Natural killer cell (primary cell): ENCODE data around the gene KYNU. TPM values are rescaled to one million over a fixed set of nuclear protein-coding genes. Genes with fewer than 3 reads are reported as not detected.

Source experiments
- ATAC-seq, 3 donors: fragments of 150-1000 bp in 2 of 3; fragments of 200-7000 bp in 1 of 3; cut with Tn5 transposase; 1 replicate in 1 of 3; 2 replicates in 2 of 3; pipeline ENCODE4 v1.10.0; 2021; ENCODE audit warnings: mild to moderate bottlenecking in 2 of 3, moderate library complexity in 2 of 3
- DNase-seq, 2 donors: peaks; one replicate each; pipeline versions ENCODE4 v3.0.0 to v3.0.0-alpha.2; 2013 to 2021; ENCODE audit warnings: mixed read lengths in 1 of 2
- H3K27ac ChIP-seq: one replicate; pipeline ENCODE4 v1.5.1; 2013; ENCODE audit warnings: mild to moderate bottlenecking, low read length
- H3K27me3 ChIP-seq: one replicate; pipeline ENCODE4 v1.6.1; 2013; ENCODE audit warnings: low read length; ENCODE audit not compliant: control insufficient read depth, insufficient read depth
- H3K36me3 ChIP-seq: one replicate; pipeline ENCODE4 v1.6.1; 2013; ENCODE audit warnings: low read length; ENCODE audit not compliant: control insufficient read depth, insufficient read depth
- H3K4me1 ChIP-seq: one replicate; pipeline ENCODE4 v1.6.1; 2013; ENCODE audit warnings: low read length; ENCODE audit not compliant: control insufficient read depth, insufficient read depth
- H3K4me3 ChIP-seq: one replicate; pipeline ENCODE4 v1.5.1; 2013; ENCODE audit warnings: low read length
- H3K9me3 ChIP-seq: one replicate; pipeline ENCODE4 v1.6.1; 2013; ENCODE audit warnings: low read length; ENCODE audit not compliant: control insufficient read depth, insufficient read depth
- H3K27ac Mint-ChIP-seq, 2 donors: one replicate each; pipeline ENCODE4 v1.8.0; 2022; ENCODE audit warnings: mild to moderate bottlenecking in 2 of 2, mixed read lengths in 2 of 2, moderate library complexity in 1 of 2
- H3K27me3 Mint-ChIP-seq, 2 donors: one replicate each; pipeline ENCODE4 v1.8.0; 2022; ENCODE audit warnings: low read depth in 2 of 2, mixed read lengths in 2 of 2
- H3K36me3 Mint-ChIP-seq: one replicate; pipeline ENCODE4 v1.8.0; 2022; ENCODE audit warnings: mixed read lengths
- H3K4me1 Mint-ChIP-seq, 2 donors: one replicate each; pipeline ENCODE4 v1.8.0; 2022; ENCODE audit warnings: mixed read lengths in 2 of 2
- H3K4me3 Mint-ChIP-seq: one replicate; pipeline ENCODE4 v1.8.0; 2022; ENCODE audit warnings: mild to moderate bottlenecking, moderate library complexity, mixed read lengths
- H3K9me3 Mint-ChIP-seq, 2 donors: one replicate each; pipeline ENCODE4 v1.8.0; 2022; ENCODE audit warnings: mixed read lengths in 2 of 2
- CTCF ChIP-seq: fragments of 200-600 bp; IDR thresholded peaks from one replicate; pipeline ENCODE4 v1.8.0; 2022; ENCODE audit warnings: antibody characterized with exemption
- whole genome bisulfite sequencing: methylation state at CpG from one replicate; pipeline ENCODE4 v1.1.7; 2013; ENCODE audit warnings: missing lambda C conversion rate; ENCODE audit not compliant: insufficient coverage; 5-methylcytosine and 5-hydroxymethylcytosine counted together
- intact Hi-C: fragments of 100-400 bp; cut with micrococcal nuclease; formaldehyde crosslinking; loops from one replicate; pipeline ENCODE4 v1.14.2; 2022
- total RNA-seq, 4 donors: library from RNA; stranded (reverse); fragments of 120-200 nt in 1 of 4; gene quantifications; one replicate each; pipeline versions ENCODE4 v1.2.3 to v1.2.4, GENCODE V29; 2013 to 2022

KYNU gene
- total RNA-seq, 3 donors from 2014 or later (not counting 1 experiment from before 2014, with no cell fraction given) = 0.82 to 3.6 (median 3.3) TPM

DNA sequence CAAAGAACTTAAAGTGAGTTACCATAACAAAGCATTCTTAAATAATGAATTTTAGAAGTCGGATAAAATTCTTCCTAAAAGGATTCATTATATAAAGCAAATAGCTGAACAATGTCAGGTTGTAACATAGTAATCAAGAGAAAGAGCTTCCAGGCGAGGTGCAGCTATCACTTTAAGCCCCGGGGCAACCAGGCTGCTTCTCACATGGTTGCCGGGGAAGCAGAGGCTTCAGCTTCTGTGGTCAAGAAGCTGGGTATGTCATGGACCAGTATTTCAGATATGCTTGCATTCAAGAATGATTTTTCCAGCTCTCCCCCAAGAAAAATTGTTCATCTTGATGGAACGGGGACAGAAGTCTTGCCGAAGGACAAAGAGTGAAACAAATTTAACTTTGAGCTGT is 23.6 kb upstream of the KYNU start:
- Mint-ChIP-seq H3K27me3 (peaks cover 0 to 2% of the 10 kb centered on the region in 2 donors), H3K4me1 (no peaks in the 10 kb centered on the region), H3K4me3 (no peak overlapping the region), H3K27ac (no peak overlapping the region), H3K36me3 (no peaks in the 10 kb centered on the region), H3K9me3 (no peaks in the 10 kb centered on the region)
- intact Hi-C loops = no loop called here
- H3K9me3 ChIP-seq = no peaks in the 10 kb centered on the region
- no peak for DNase-seq
- H3K27ac ChIP-seq = no peak overlapping the region
- no peaks in the 10 kb centered on the region for H3K36me3 ChIP-seq
- TF ChIP-seq CTCF = no peak
- no peaks in the 10 kb centered on the region for H3K27me3 ChIP-seq
- WGBS = 82% methylated on average over 5 of the region's 6 CpGs
- no peaks in the 10 kb centered on the region for H3K4me1 ChIP-seq
- ATAC-seq = no peak
- H3K4me3 ChIP-seq = no peak overlapping the region

- DNase-seq = no peak
- Mint-ChIP-seq H3K4me1 (no peaks in the 10 kb centered on the region), H3K36me3 (no peaks in the 10 kb centered on the region), H3K27ac (no peak overlapping the region), H3K4me3 (no peak overlapping the region), H3K9me3 (no peaks in the 10 kb centered on the region), H3K27me3 (peaks cover 0 to 2% of the 10 kb centered on the region in 2 donors)
- 89% methylated on average over 3 of the region's 5 CpGs for WGBS
- Histone ChIP-seq H3K9me3 (no peaks in the 10 kb centered on the region), H3K36me3 (no peaks in the 10 kb centered on the region), H3K27ac (no peak overlapping the region), H3K27me3 (no peaks in the 10 kb centered on the region), H3K4me3 (no peak overlapping the region), H3K4me1 (no peaks in the 10 kb centered on the region)
- intact Hi-C loops = no loop called here
- ATAC-seq = no peak
- TF ChIP-seq CTCF = no peak
These were observed 20.0 kb upstream of the KYNU start for GRCh38 chr2:142857256-142858164.

DNA sequence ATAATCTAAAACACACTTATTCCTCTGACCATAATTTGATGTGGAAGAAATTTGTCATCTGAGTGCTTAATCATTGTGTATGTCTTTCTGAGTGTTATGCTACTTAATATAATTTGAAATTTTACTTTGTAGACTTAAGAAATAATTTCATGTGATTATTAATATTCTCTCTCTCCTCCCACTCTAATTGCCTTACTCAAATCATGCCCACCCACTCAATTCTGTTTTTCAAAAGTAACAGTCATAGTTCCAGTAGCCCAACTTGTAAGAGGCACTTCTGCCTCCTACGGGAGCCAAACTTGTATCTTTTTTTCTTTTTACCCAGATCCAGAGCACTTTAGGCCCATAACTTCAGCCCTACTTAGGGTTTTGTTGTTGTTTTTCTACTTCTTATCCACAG is 18.5 kb upstream of the KYNU start:
- Mint-ChIP-seq H3K4me1 (no peaks in the 10 kb centered on the region), H3K27me3 (peaks cover 0 to 2% of the 10 kb centered on the region in 2 donors), H3K9me3 (no peaks in the 10 kb centered on the region), H3K27ac (no peak overlapping the region), H3K36me3 (no peaks in the 10 kb centered on the region), H3K4me3 (no peak overlapping the region)
- Histone ChIP-seq H3K4me1 (no peaks in the 10 kb centered on the region), H3K4me3 (no peak overlapping the region), H3K9me3 (no peaks in the 10 kb centered on the region), H3K36me3 (no peaks in the 10 kb centered on the region), H3K27ac (no peak overlapping the region), H3K27me3 (no peaks in the 10 kb centered on the region)
- DNase-seq (no peak), ATAC-seq (no peak)
- intact Hi-C loops = no loop called here
- no peak for TF ChIP-seq CTCF
- 100% methylated on average over 1 of the region's 1 CpG for WGBS
